ENCODE results near the gene TNNI3.
"Not testable (repeated sequence)": the region's sequence is repeated elsewhere in the genome, so short reads cannot be mapped to it uniquely, and the experiment has no call there.

Gene TNNI3

GRCh38 chr19:55111238-55111831 is 46.2 kb downstream of the TNNI3 start:
- H3K4me2 ChIP-seq (ENCODE audit: low read depth, low read length) = no peak overlapping the region
- no peak overlapping the region for H3K27ac ChIP-seq (ENCODE audit: low read length)
- H3K4me3 ChIP-seq (ENCODE audit: low read length) = no peak overlapping the region
- H2AFZ ChIP-seq (ENCODE audit: low read length) = no peak overlapping the region
- no peaks in the 10 kb centered on the region for H4K20me1 ChIP-seq (ENCODE audit: insufficient read depth, low read length)
- H3K4me1 ChIP-seq (ENCODE audit: low read length) = peaks cover 7% of the 10 kb centered on the region; the same call in 1 of the 2 replicates
- DNase-seq = no peak
- peaks cover 50% of the 10 kb centered on the region for H3K79me2 ChIP-seq (ENCODE audit: low read length)
- no peaks in the 10 kb centered on the region for H3K9me2 ChIP-seq (replicated peaks; ENCODE audit: insufficient read depth, low read length)
- H3K27me3 ChIP-seq (replicated peaks; ENCODE audit: insufficient read depth, low read length) = no peaks in the 10 kb centered on the region
- H3K36me3 ChIP-seq (replicated peaks; ENCODE audit: insufficient read depth, low read length) = no peaks in the 10 kb centered on the region
- H3F3A ChIP-seq (ENCODE audit: insufficient read depth, low read length) = no peaks in the 10 kb centered on the region
- H3K9me3 ChIP-seq (replicated peaks; ENCODE audit: insufficient read depth, low read length) = no peaks in the 10 kb centered on the region
- no peak for TF ChIP-seq CTCF (IDR thresholded peaks at IDR 0.05; ENCODE audit: low read length)
- TF ChIP-seq EZH2phosphoT487 (IDR thresholded peaks at IDR 0.05; ENCODE audit: low read length) = no peak
- TF ChIP-seq EZH2 (optimal IDR thresholded peaks at IDR 0.05; ENCODE audit: low read depth, low read length) = no peak
- no peak overlapping the region for H3K9ac ChIP-seq (ENCODE audit: low read length)

DNA sequence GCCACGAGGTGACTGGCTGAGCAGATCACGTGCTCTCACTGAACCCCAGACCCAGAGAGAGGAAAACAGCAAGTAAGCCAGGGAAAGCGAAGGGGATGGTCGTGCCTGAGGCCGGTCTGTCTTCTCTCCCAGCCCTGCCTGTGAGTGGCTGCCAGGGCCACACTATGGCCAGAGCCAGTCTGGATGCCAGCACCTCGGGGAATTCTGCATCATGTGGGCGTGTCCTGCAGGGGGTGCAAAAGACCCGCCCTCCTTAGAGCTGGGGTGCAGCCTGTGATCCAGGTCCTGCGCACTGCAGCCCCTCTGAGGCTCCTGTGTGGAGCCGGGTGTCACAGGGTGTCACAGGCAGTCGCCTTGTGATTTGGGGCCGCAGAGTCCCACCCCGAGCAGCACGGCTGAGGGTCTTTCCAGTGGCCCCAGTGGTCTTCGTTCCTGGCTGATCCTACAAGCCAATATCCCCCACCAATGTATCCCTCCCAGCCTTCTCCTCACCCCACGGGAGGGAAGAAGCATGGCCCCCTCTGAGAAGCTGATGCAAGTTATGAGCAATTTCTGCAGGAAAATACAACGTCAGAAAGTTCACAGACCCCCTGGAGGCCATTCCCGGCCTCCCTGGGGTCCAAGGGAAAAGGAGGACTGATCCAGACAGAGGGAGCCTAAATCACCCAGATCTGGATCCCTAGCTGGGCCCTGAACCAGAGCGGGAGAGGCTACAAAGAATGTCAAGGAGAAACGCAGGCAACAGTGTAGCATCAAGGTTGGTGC is 47.8 kb downstream of the TNNI3 start:
- Histone ChIP-seq H3K9me2 (replicated peaks; ENCODE audit: insufficient read depth, low read length) (no peaks in the 10 kb centered on the region), H3K79me2 (ENCODE audit: low read length) (peaks cover 38% of the 10 kb centered on the region), H3K36me3 (replicated peaks; ENCODE audit: insufficient read depth, low read length) (no peaks in the 10 kb centered on the region), H3F3A (ENCODE audit: insufficient read depth, low read length) (no peaks in the 10 kb centered on the region), H2AFZ (ENCODE audit: low read length) (no peak overlapping the region), H3K4me1 (ENCODE audit: low read length) (no peaks in the 10 kb centered on the region), H3K9me3 (replicated peaks; ENCODE audit: insufficient read depth, low read length) (no peaks in the 10 kb centered on the region), H3K27me3 (replicated peaks; ENCODE audit: insufficient read depth, low read length) (no peaks in the 10 kb centered on the region), H3K27ac (ENCODE audit: low read length) (no peak overlapping the region), H3K4me2 (ENCODE audit: low read depth, low read length) (no peak overlapping the region), H3K9ac (ENCODE audit: low read length) (no peak overlapping the region), H4K20me1 (ENCODE audit: insufficient read depth, low read length) (no peaks in the 10 kb centered on the region), H3K4me3 (ENCODE audit: low read length) (no peak overlapping the region)
- TF ChIP-seq EZH2 (optimal IDR thresholded peaks at IDR 0.05; ENCODE audit: low read depth, low read length) (no peak), EZH2phosphoT487 (IDR thresholded peaks at IDR 0.05; ENCODE audit: low read length) (no peak), CTCF (IDR thresholded peaks at IDR 0.05; ENCODE audit: low read length) (no peak)
- DNase-seq = no peak

DNA sequence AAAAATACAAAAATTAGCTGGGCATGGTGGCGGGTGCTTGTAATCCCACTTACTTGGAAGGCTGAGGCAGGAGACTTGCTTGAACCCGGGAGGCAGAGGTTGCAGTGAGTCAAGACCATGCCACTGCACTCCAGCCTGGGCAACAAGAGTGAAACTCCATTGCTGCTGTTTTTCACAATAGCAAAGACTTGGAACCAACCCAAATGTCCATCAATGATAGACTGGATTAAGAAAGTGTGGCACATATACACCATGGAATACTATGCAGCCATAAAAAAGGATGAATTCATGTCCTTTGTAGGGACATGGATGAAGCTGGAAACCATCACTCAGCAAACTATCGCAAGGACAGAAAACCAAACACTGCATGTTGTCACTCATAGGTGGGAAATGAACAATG is 50.3 kb downstream of the TNNI3 start:
- not testable (repeated sequence) for H3K27me3 ChIP-seq (replicated peaks; ENCODE audit: insufficient read depth, low read length); H3K4me3 ChIP-seq (ENCODE audit: low read length); H3K27ac ChIP-seq (ENCODE audit: low read length); H2AFZ ChIP-seq (ENCODE audit: low read length); H3K4me1 ChIP-seq (ENCODE audit: low read length); H3K4me2 ChIP-seq (ENCODE audit: low read depth, low read length); H3K36me3 ChIP-seq (replicated peaks; ENCODE audit: insufficient read depth, low read length); H3F3A ChIP-seq (ENCODE audit: insufficient read depth, low read length); H3K9me3 ChIP-seq (replicated peaks; ENCODE audit: insufficient read depth, low read length); H3K9ac ChIP-seq (ENCODE audit: low read length); H4K20me1 ChIP-seq (ENCODE audit: insufficient read depth, low read length); DNase-seq; H3K9me2 ChIP-seq (replicated peaks; ENCODE audit: insufficient read depth, low read length)
- H3K79me2 ChIP-seq (ENCODE audit: low read length) = peaks cover 14% of the 10 kb centered on the region; the same call in 1 of the 2 replicates

DNA sequence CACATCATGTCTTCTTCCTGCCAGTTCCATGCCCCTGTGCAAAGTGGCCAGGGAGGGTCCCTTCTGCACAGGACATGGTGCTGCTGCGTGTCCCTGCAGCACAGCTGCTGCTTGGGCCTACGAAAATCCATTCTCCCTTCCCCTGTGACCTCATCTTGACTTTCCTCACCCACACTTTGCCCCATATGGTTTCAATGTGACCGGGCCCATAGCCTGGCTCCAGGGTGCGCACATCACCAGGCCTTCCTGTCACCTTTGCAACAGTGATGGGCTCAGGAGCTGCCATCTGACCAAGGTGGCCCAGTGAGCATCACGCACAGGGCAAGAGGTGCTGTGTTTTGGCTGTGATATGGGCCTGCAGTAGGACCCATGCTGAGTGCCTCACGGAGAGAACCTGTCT is 50.9 kb downstream of the TNNI3 start:
- Histone ChIP-seq H3K4me1 (ENCODE audit: low read length) (no peaks in the 10 kb centered on the region), H3K4me3 (ENCODE audit: low read length) (no peak overlapping the region), H3F3A (ENCODE audit: insufficient read depth, low read length) (no peaks in the 10 kb centered on the region), H3K9me3 (replicated peaks; ENCODE audit: insufficient read depth, low read length) (no peaks in the 10 kb centered on the region), H4K20me1 (ENCODE audit: insufficient read depth, low read length) (no peaks in the 10 kb centered on the region), H3K36me3 (replicated peaks; ENCODE audit: insufficient read depth, low read length) (peaks cover 4% of the 10 kb centered on the region; the same call in 1 of the 2 replicates), H2AFZ (ENCODE audit: low read length) (no peak overlapping the region), H3K79me2 (ENCODE audit: low read length) (peaks cover 10% of the 10 kb centered on the region; the same call in 1 of the 2 replicates), H3K9ac (ENCODE audit: low read length) (no peak overlapping the region), H3K9me2 (replicated peaks; ENCODE audit: insufficient read depth, low read length) (no peaks in the 10 kb centered on the region), H3K27me3 (replicated peaks; ENCODE audit: insufficient read depth, low read length) (no peaks in the 10 kb centered on the region), H3K4me2 (ENCODE audit: low read depth, low read length) (no peak overlapping the region), H3K27ac (ENCODE audit: low read length) (no peak overlapping the region)
- no peak for TF ChIP-seq EZH2 (optimal IDR thresholded peaks at IDR 0.05; ENCODE audit: low read depth, low read length)
- no peak for DNase-seq
